H1 (cell line): ENCODE measurements around the gene BTBD7. TPM values are rescaled to one million over a fixed set of nuclear protein-coding genes. Genes with fewer than 3 reads are reported as not detected.

ENCODE experiments used
- BACH1 ChIP-seq: IDR thresholded peaks from 2 replicates; pipeline ENCODE4 v1.6.1; 2012; ENCODE audit warnings: low read length, improper control_type of control experiment
- SP1 ChIP-seq: IDR thresholded peaks from 2 replicates; pipeline ENCODE4 v1.6.1; 2011; ENCODE audit warnings: low read depth, low read length
- polyA plus RNA-seq, 7 experiments: library from polyadenylated mRNA; depleted of rRNA in 3 of 7; stranded (reverse) in 5 of 7; unstranded in 2 of 7; fragments of >200 nt in 5 of 7; fragments of 200-250 nt in 2 of 7; gene quantifications; 1 replicate in 5 of 7; 2 replicates in 1 of 7; 4 replicates in 1 of 7; pipeline versions ENCODE4 v1.2.1 to v1.2.3, GENCODE V29; 2011 to 2013; ENCODE audit warnings: missing spikeins in 2 of 7, mixed read lengths in 2 of 7
- total RNA-seq: library from RNA; stranded (reverse); fragmentation: NEBNext Ultra II Directional; extraction: Animal tissue kit (Norgen Biotek cat#: 25700); gene quantifications from 2 replicates; pipeline ENCODE4 v1.2.1, GENCODE V29; 2021
- TF ChIP-seq, protein P1 (sequence below): fragments of 300-600 bp; sonication (generic); IDR thresholded peaks from 2 replicates; pipeline ENCODE4 v1.7.1; 2012; ENCODE audit warnings: low read length, moderate library complexity, mild to moderate bottlenecking, inconsistent platforms; ENCODE audit not compliant: insufficient replicate concordance

Gene BTBD7
- total and polyA plus RNA-seq, 2 of the 8 experiments (the other 6 are each of a cell fraction or from before 2014, with no cell fraction given), result 12.1 to 46.1 TPM

DNA sequence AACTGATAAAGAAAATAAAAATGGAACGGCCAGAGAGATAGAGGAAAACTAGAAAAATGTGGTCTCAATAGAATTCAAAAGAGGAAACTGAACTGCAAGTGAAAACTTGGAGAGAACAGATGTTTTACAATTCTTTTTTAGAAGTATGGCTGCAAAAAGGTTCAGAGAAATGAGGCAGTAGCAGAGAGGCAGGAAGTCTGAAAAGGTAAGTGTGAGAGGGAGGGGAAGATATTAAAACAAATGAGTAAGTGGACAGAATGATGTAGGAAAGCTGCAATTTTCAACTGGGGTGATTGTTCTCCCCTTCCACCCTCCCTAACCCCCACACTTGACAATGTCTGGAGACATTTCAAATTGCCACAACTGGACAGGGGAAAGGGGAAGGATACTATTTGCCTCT lies 12.9 kb downstream of the BTBD7 start (continued):
- TF ChIP-seq, protein P1, sequence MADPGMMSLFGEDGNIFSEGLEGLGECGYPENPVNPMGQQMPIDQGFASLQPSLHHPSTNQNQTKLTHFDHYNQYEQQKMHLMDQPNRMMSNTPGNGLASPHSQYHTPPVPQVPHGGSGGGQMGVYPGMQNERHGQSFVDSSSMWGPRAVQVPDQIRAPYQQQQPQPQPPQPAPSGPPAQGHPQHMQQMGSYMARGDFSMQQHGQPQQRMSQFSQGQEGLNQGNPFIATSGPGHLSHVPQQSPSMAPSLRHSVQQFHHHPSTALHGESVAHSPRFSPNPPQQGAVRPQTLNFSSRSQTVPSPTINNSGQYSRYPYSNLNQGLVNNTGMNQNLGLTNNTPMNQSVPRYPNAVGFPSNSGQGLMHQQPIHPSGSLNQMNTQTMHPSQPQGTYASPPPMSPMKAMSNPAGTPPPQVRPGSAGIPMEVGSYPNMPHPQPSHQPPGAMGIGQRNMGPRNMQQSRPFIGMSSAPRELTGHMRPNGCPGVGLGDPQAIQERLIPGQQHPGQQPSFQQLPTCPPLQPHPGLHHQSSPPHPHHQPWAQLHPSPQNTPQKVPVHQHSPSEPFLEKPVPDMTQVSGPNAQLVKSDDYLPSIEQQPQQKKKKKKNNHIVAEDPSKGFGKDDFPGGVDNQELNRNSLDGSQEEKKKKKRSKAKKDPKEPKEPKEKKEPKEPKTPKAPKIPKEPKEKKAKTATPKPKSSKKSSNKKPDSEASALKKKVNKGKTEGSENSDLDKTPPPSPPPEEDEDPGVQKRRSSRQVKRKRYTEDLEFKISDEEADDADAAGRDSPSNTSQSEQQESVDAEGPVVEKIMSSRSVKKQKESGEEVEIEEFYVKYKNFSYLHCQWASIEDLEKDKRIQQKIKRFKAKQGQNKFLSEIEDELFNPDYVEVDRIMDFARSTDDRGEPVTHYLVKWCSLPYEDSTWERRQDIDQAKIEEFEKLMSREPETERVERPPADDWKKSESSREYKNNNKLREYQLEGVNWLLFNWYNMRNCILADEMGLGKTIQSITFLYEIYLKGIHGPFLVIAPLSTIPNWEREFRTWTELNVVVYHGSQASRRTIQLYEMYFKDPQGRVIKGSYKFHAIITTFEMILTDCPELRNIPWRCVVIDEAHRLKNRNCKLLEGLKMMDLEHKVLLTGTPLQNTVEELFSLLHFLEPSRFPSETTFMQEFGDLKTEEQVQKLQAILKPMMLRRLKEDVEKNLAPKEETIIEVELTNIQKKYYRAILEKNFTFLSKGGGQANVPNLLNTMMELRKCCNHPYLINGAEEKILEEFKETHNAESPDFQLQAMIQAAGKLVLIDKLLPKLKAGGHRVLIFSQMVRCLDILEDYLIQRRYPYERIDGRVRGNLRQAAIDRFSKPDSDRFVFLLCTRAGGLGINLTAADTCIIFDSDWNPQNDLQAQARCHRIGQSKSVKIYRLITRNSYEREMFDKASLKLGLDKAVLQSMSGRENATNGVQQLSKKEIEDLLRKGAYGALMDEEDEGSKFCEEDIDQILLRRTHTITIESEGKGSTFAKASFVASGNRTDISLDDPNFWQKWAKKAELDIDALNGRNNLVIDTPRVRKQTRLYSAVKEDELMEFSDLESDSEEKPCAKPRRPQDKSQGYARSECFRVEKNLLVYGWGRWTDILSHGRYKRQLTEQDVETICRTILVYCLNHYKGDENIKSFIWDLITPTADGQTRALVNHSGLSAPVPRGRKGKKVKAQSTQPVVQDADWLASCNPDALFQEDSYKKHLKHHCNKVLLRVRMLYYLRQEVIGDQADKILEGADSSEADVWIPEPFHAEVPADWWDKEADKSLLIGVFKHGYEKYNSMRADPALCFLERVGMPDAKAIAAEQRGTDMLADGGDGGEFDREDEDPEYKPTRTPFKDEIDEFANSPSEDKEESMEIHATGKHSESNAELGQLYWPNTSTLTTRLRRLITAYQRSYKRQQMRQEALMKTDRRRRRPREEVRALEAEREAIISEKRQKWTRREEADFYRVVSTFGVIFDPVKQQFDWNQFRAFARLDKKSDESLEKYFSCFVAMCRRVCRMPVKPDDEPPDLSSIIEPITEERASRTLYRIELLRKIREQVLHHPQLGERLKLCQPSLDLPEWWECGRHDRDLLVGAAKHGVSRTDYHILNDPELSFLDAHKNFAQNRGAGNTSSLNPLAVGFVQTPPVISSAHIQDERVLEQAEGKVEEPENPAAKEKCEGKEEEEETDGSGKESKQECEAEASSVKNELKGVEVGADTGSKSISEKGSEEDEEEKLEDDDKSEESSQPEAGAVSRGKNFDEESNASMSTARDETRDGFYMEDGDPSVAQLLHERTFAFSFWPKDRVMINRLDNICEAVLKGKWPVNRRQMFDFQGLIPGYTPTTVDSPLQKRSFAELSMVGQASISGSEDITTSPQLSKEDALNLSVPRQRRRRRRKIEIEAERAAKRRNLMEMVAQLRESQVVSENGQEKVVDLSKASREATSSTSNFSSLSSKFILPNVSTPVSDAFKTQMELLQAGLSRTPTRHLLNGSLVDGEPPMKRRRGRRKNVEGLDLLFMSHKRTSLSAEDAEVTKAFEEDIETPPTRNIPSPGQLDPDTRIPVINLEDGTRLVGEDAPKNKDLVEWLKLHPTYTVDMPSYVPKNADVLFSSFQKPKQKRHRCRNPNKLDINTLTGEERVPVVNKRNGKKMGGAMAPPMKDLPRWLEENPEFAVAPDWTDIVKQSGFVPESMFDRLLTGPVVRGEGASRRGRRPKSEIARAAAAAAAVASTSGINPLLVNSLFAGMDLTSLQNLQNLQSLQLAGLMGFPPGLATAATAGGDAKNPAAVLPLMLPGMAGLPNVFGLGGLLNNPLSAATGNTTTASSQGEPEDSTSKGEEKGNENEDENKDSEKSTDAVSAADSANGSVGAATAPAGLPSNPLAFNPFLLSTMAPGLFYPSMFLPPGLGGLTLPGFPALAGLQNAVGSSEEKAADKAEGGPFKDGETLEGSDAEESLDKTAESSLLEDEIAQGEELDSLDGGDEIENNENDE, result no peak
- TF ChIP-seq BACH1, result no peak
- TF ChIP-seq SP1, result no peak
